ENCODE results near the gene CNMD. TPM values are rescaled to one million over a fixed set of nuclear protein-coding genes. Genes with fewer than 3 reads are reported as not detected.

Gene CNMD
- total RNA-seq, 4 donors from 2014 or later: not detected

DNA sequence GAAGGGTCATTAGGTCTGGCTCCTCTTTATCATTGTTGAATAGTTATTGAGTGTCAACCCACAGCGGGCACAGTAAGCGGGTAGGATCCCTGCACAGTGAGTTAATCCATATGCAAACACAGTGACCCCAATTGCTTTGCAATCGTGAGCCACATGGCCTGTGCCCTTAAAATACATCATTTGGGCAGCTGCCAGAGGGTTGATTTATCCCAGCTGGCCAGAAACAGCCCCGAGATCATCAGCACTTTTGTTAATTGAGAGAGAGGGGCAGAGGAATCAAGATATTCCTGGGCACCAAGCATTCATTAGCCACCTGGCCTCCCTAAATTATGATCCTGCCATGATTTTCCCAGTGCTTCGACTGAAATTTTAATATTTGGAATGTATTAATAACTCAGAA, 9.8 kb upstream of the CNMD start:
- no peaks in the 10 kb centered on the region for H3K36me3 ChIP-seq
- TF ChIP-seq POLR2A (IDR thresholded peaks at IDR 0.05): no peak
- TF ChIP-seq CTCF (IDR thresholded peaks at IDR 0.05 in 4 of 5, conservative IDR thresholded peaks at IDR 0.05 in 1 of 5): no peak
- in situ Hi-C loops (cut with MboI; ENCODE audit: low sequenced_read_pairs in 4 of 4): no loop called here
- intact Hi-C loops (cut with DNase I; ENCODE audit: low total_unique reads): no loop called here
- H3K9me3 ChIP-seq: no peaks in the 10 kb centered on the region
- H3K27ac ChIP-seq: no peak overlapping the region
- no peaks in the 10 kb centered on the region for H3K4me1 ChIP-seq
- DNase-seq (no peak), ATAC-seq (no peak)
- no peak overlapping the region for H3K4me3 ChIP-seq
- no peaks in the 10 kb centered on the region for H3K27me3 ChIP-seq

DNA sequence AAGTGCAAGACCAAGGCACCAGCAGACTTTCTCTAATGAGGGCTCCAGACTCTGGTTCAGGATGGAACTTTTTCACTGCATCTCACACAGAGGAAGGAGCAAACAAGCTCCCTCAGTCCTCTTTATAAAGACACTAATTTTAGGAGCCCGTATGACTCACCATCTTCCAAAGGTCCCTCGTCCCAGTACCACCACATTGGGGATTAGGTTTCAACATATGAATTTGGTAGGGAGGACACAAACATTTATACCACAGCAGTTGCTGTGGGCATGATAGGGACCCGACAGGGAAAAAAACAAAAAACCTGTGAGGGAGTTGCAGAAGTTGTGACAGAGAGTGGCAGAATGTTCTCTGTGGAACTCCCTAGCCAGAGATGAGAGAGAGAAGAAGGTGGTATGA, 6.5 kb upstream of the CNMD start:
- TF ChIP-seq CTCF (IDR thresholded peaks at IDR 0.05 in 4 of 5, conservative IDR thresholded peaks at IDR 0.05 in 1 of 5): no peak
- TF ChIP-seq POLR2A (IDR thresholded peaks at IDR 0.05): no peak
- ATAC-seq: no peak
- H3K27me3 ChIP-seq: peaks cover 0 to 14% (median under 1%) of the 10 kb centered on the region in 3 donors

DNA sequence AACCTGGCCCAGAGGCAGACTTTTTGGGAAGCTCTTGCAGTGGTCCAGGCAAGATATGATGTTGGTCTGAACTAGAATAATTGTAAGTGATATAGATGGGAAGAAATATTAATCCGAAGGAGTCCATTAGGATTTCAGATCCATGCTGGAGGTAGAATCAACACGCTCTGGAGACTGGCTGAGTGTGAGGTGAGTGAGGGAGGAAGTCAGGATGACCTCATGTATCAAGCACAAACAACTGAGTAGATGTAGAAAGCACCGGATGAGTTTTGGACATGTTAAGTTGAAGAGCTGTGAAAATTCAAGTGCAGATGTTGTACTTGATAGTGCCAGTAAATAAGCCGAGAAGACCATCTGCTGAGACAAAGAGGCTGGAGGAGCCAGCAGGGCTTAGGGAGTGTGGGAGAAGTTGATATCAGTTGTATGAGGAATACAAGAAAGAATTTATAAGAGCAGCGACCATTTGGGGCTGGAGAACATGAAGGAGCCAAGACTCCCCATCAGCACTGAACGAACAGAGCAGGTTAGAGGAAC, 5.3 kb upstream of the CNMD start:
- no peak for DNase-seq
- in situ Hi-C loops (cut with MboI; ENCODE audit: low sequenced_read_pairs in 4 of 4): no loop called here
- Histone ChIP-seq H3K27me3 (peaks cover 4 to 17% (median 12%) of the 10 kb centered on the region in 3 donors), H3K27ac (no peak overlapping the region), H3K36me3 (no peaks in the 10 kb centered on the region), H3K9me3 (no peaks in the 10 kb centered on the region), H3K4me1 (no peaks in the 10 kb centered on the region), H3K4me3 (no peak overlapping the region)
- intact Hi-C loops (cut with DNase I; ENCODE audit: low total_unique reads): no loop called here
- TF ChIP-seq CTCF (IDR thresholded peaks at IDR 0.05 in 4 of 5, conservative IDR thresholded peaks at IDR 0.05 in 1 of 5) (no peak), POLR2A (IDR thresholded peaks at IDR 0.05) (no peak)
- no peak for ATAC-seq

More for the DNA sequence above, 6.5 kb upstream of the CNMD start:
- in situ Hi-C loops (cut with MboI; ENCODE audit: low sequenced_read_pairs in 4 of 4) (no loop called here), intact Hi-C loops (cut with DNase I; ENCODE audit: low total_unique reads) (no loop called here)
- Histone ChIP-seq H3K36me3 (no peaks in the 10 kb centered on the region), H3K4me3 (no peak overlapping the region), H3K27ac (no peak overlapping the region), H3K9me3 (no peaks in the 10 kb centered on the region), H3K4me1 (no peaks in the 10 kb centered on the region)
- no peak for DNase-seq

DNA sequence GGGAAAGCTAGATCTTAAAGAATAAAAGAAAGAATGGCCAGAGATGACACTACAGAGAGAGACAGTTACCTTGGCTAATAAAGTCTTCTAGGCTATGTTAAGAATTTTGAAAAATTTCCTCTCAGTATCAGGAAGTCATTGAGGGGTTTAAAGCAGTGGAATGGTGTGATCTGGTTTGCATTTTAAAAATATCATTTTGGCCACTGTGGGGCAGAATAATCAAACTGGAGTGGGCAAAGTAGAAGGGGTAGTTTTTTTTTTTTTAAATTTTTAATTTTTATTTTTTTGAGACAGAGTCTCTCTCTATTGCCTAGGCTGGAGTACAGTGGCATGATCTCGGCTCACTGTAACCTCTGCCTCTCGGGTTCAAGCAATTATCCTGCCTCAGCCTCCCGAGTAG, 4.4 kb upstream of the CNMD start:
- H3K27me3 ChIP-seq: peaks cover 12 to 26% (median 22%) of the 10 kb centered on the region in 3 donors
- no peak for DNase-seq
- TF ChIP-seq POLR2A (IDR thresholded peaks at IDR 0.05): no peak
- TF ChIP-seq CTCF (IDR thresholded peaks at IDR 0.05 in 4 of 5, conservative IDR thresholded peaks at IDR 0.05 in 1 of 5): no peak
- ATAC-seq: no peak
- H3K4me1 ChIP-seq: no peaks in the 10 kb centered on the region
- H3K36me3 ChIP-seq: no peaks in the 10 kb centered on the region
- no peaks in the 10 kb centered on the region for H3K9me3 ChIP-seq
- in situ Hi-C loops (cut with MboI; ENCODE audit: low sequenced_read_pairs in 4 of 4): no loop called here
- H3K27ac ChIP-seq: no peak overlapping the region
- H3K4me3 ChIP-seq: no peak overlapping the region
- intact Hi-C loops (cut with DNase I; ENCODE audit: low total_unique reads): no loop called here

DNA sequence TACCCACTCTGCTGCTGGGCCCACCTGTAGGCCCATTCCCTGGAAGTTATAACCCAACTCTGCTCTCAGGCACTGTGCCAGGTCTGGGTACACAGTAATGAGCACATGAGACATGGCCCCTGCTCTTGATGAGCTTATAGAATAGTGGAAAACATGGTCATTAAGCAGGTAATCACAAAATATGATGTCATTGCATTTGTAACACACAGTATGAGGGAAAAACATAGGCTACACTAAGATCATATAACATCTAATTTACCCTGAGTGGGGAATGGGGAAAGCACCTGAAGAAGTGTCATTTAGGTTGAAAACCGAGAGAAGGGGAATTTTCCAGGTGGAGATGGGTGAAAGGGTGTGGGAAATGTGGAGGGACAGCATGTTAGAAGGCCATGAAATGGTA, 3.9 kb upstream of the CNMD start:
- ATAC-seq (no peak), DNase-seq (no peak)
- no peak for TF ChIP-seq CTCF (IDR thresholded peaks at IDR 0.05 in 4 of 5, conservative IDR thresholded peaks at IDR 0.05 in 1 of 5)
- no peak for TF ChIP-seq POLR2A (IDR thresholded peaks at IDR 0.05)
- Histone ChIP-seq H3K4me3 (no peak overlapping the region), H3K27me3 (peaks cover 16 to 30% (median 25%) of the 10 kb centered on the region in 3 donors), H3K9me3 (no peaks in the 10 kb centered on the region), H3K36me3 (no peaks in the 10 kb centered on the region), H3K27ac (no peak overlapping the region), H3K4me1 (no peaks in the 10 kb centered on the region)
- intact Hi-C loops (cut with DNase I; ENCODE audit: low total_unique reads) (no loop called here), in situ Hi-C loops (cut with MboI; ENCODE audit: low sequenced_read_pairs in 4 of 4) (no loop called here)
